RWPE2 (cell line): ENCODE measurements around the gene MACF1.

Experiments
- ATAC-seq: fragments of 200-7000 bp; cut with Tn5 transposase; 3 replicates; pipeline ENCODE4 v1.9.1; 2021; ENCODE audit warnings: low read depth
- DNase-seq: peaks from one replicate; pipeline ENCODE4 v3.0.0-alpha.2; 2020; ENCODE audit warnings: low spot score
- H3K27ac ChIP-seq: fragments of 450-650 bp; 2 replicates; pipeline ENCODE4 v1.5.1; 2017; ENCODE audit warnings: mild to moderate bottlenecking; ENCODE audit not compliant: poor library complexity, severe bottlenecking
- H3K27me3 ChIP-seq: fragments of 250-450 bp; sonication (Bioruptor Pico); 2 replicates; pipeline ENCODE4 v1.5.1; 2021; ENCODE audit warnings: mild to moderate bottlenecking, moderate library complexity; ENCODE audit not compliant: insufficient read depth, poor library complexity, severe bottlenecking
- H3K36me3 ChIP-seq: fragments of 250-450 bp; sonication (Bioruptor Pico); 2 replicates; pipeline ENCODE4 v1.5.1; 2020; ENCODE audit warnings: low read depth, mild to moderate bottlenecking, moderate library complexity
- H3K4me1 ChIP-seq: fragments of 250-450 bp; sonication (Bioruptor Pico); 2 replicates; pipeline ENCODE4 v1.5.1; 2021; ENCODE audit warnings: mild to moderate bottlenecking, moderate library complexity; ENCODE audit not compliant: insufficient read depth, poor library complexity, severe bottlenecking
- H3K4me3 ChIP-seq: fragments of 250-450 bp; sonication (Bioruptor Pico); 2 replicates; pipeline ENCODE4 v1.5.1; 2021; ENCODE audit warnings: mild to moderate bottlenecking, moderate library complexity; ENCODE audit not compliant: severe bottlenecking
- H3K9me3 ChIP-seq: fragments of 250-450 bp; sonication (Bioruptor Pico); 2 replicates; pipeline ENCODE4 v1.5.1; 2021; ENCODE audit warnings: mild to moderate bottlenecking, moderate library complexity; ENCODE audit not compliant: severe bottlenecking
- CTCF ChIP-seq: fragments of 450-650 bp; IDR thresholded peaks from one replicate; pipeline ENCODE4 v1.5.1; 2017; ENCODE audit warnings: mild to moderate bottlenecking, moderate library complexity; ENCODE audit not compliant: poor library complexity, severe bottlenecking

The MACF1 gene

GRCh38 chr1:39359028-39359570 is 154.6 kb downstream of the MACF1 start:
- H3K27me3 ChIP-seq, result no peaks in the 10 kb centered on the region
- no peaks in the 10 kb centered on the region for H3K4me1 ChIP-seq
- H3K9me3 ChIP-seq, result no peaks in the 10 kb centered on the region
- DNase-seq (no peak), ATAC-seq (no peak)
- no peak overlapping the region for H3K4me3 ChIP-seq
- peaks cover 90% of the 10 kb centered on the region for H3K36me3 ChIP-seq
- H3K27ac ChIP-seq, result no peak overlapping the region
- no peak for TF ChIP-seq CTCF

GRCh38 chr1:39360731-39361130 is 156.2 kb downstream of the MACF1 start:
- Histone ChIP-seq H3K27me3 (no peaks in the 10 kb centered on the region), H3K9me3 (no peaks in the 10 kb centered on the region), H3K4me1 (no peaks in the 10 kb centered on the region), H3K36me3 (peaks cover 89% of the 10 kb centered on the region), H3K27ac (no peak overlapping the region), H3K4me3 (no peak overlapping the region)
- no peak for TF ChIP-seq CTCF
- ATAC-seq, result no peak
- DNase-seq, result no peak

GRCh38 chr1:39361446-39361845 is 157.0 kb downstream of the MACF1 start:
- no peak for DNase-seq
- no peak for ATAC-seq
- H3K36me3 ChIP-seq, result peaks cover 87% of the 10 kb centered on the region
- TF ChIP-seq CTCF, result no peak
- H3K27ac ChIP-seq, result no peak overlapping the region
- no peaks in the 10 kb centered on the region for H3K27me3 ChIP-seq
- no peak overlapping the region for H3K4me3 ChIP-seq
- no peaks in the 10 kb centered on the region for H3K4me1 ChIP-seq
- H3K9me3 ChIP-seq, result no peaks in the 10 kb centered on the region

GRCh38 chr1:39363267-39363666 is 158.8 kb downstream of the MACF1 start:
- no peak for TF ChIP-seq CTCF
- H3K27ac ChIP-seq, result no peak overlapping the region
- H3K27me3 ChIP-seq, result no peaks in the 10 kb centered on the region
- ATAC-seq, result no peak
- no peak for DNase-seq
- H3K4me3 ChIP-seq, result no peak overlapping the region
- no peaks in the 10 kb centered on the region for H3K9me3 ChIP-seq
- no peaks in the 10 kb centered on the region for H3K4me1 ChIP-seq
- peaks cover 78% of the 10 kb centered on the region for H3K36me3 ChIP-seq

GRCh38 chr1:39368045-39368444 is 163.6 kb downstream of the MACF1 start:
- Histone ChIP-seq H3K4me1 (no peaks in the 10 kb centered on the region), H3K4me3 (no peak overlapping the region), H3K27me3 (no peaks in the 10 kb centered on the region), H3K9me3 (no peaks in the 10 kb centered on the region), H3K36me3 (peaks cover 77% of the 10 kb centered on the region), H3K27ac (no peak overlapping the region)
- no peak for ATAC-seq
- TF ChIP-seq CTCF, result no peak
- no peak for DNase-seq
